GM21576 (cell line): ENCODE measurements around the gene S100Z.
"Not testable (repeated sequence)": the region's sequence is repeated elsewhere in the genome, so short reads cannot be mapped to it uniquely, and the experiment has no call there.

Experiments
- ATAC-seq: cut with Tn5 transposase; IDR thresholded peaks from one replicate; pipeline ENCODE4 v1.9.1; 2021; ENCODE audit warnings: mild to moderate bottlenecking, moderate library complexity; ENCODE audit not compliant: unreplicated experiment

S100Z gene

GRCh38 chr5:76849419-76850291, at the start of gene S100Z:
Gene S100Z, plus strand, starts transcription at chr5:76850014. Its CDS starts 25,346 bp downstream, at chr5:76875360.
- no peak for ATAC-seq

GRCh38 chr5:76800579-76800978, 49.2 kb upstream of the S100Z start:
- no peak for ATAC-seq

- ATAC-seq: no peak
Observed at GRCh38 chr5:76801159-76801802, 48.5 kb upstream of the S100Z start.

GRCh38 chr5:76801803-76802195, 48.0 kb upstream of the S100Z start:
- no peak for ATAC-seq

GRCh38 chr5:76804266-76804665, 45.5 kb upstream of the S100Z start:
- no peak for ATAC-seq

GRCh38 chr5:76805821-76806505, 43.9 kb upstream of the S100Z start:
- ATAC-seq: no peak

GRCh38 chr5:76807296-76807695, 42.5 kb upstream of the S100Z start:
- ATAC-seq: no peak

GRCh38 chr5:76808141-76808691, 41.6 kb upstream of the S100Z start:
- no peak for ATAC-seq

GRCh38 chr5:76809141-76809540, 40.7 kb upstream of the S100Z start:
- ATAC-seq: no peak

GRCh38 chr5:76810236-76810635, 39.6 kb upstream of the S100Z start:
- ATAC-seq: no peak

GRCh38 chr5:76811214-76811613, 38.6 kb upstream of the S100Z start:
- ATAC-seq: no peak

- not testable (repeated sequence) for ATAC-seq
Observed at GRCh38 chr5:76812209-76812608, 37.6 kb upstream of the S100Z start.

GRCh38 chr5:76813982-76814562, 35.7 kb upstream of the S100Z start:
- no peak for ATAC-seq

GRCh38 chr5:76816110-76816831, 33.5 kb upstream of the S100Z start:
- no peak for ATAC-seq

GRCh38 chr5:76818844-76819831, 30.7 kb upstream of the S100Z start, which contains the start of gene F2RL1:
Gene F2RL1, plus strand, starts transcription at chr5:76819030. Its CDS starts 153 bp downstream, at chr5:76819183.
- ATAC-seq: no peak

GRCh38 chr5:76819851-76820525, 29.8 kb upstream of the S100Z start:
- ATAC-seq: no peak

- no peak for ATAC-seq
Observed at GRCh38 chr5:76820526-76820890, 29.3 kb upstream of the S100Z start.

GRCh38 chr5:76821136-76821535, 28.7 kb upstream of the S100Z start:
- no peak for ATAC-seq
